ENCODE data around the gene CLCN5.

The CLCN5 gene

DNA sequence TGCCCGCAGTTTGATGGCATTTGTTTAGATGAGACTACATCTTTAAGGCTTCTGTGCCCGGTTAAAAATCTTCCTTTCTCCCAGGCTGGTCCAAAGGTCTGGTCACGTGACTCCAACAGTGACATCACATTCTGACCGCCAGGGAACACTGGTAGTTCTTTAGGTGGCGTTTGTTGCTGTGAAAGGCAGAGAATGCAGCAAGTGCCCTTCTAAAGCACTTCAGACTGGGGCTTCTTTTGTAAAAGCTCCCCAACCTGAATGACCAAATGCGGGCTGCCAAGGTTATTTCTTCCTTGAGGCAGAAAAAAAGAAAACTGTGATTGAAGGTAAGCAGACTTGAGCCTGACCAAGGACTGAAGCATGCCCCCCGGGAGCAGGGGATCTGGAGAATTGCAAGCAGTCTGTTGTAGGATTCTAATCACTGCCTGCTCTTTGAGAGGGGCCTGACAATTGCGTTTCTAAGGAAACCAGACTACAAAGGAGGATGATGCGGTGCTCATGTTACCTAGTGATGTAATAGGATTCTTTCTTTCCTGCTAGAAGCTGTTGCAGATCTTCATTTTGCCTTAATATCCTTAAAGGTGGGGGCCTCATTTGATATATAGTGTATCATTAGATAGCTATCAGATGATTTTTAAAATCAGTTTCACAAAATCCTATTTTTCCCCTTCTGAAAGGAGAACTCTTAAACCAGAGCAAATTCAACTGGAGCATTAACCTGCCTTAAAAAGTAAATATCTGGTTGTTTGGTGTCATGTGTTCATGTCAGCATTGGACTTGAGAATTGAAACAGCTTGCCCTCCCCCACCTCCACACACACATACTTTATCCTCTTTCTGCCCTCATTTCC, 145.3 kb downstream of the CLCN5 start:
- no peaks in the 10 kb centered on the region for H3K9me3 ChIP-seq (ENCODE audit: control insufficient read depth, insufficient read depth, low read length)
- peak overlapping the region; percentile 30; the same call in 1 of the 2 replicates for H3K9ac ChIP-seq (ENCODE audit: low read depth, low read length)

GRCh38 chrX:50068285-50068563, 145.8 kb downstream of the CLCN5 start:
- no peak overlapping the region for H3K9ac ChIP-seq (ENCODE audit: low read depth, low read length)
- no peaks in the 10 kb centered on the region for H3K9me3 ChIP-seq (ENCODE audit: control insufficient read depth, insufficient read depth, low read length)
- H3K36me3 ChIP-seq (ENCODE audit: insufficient read depth, low read length) = no peaks in the 10 kb centered on the region; the same call in 1 of the 2 replicates
- H3K4me1 ChIP-seq (ENCODE audit: insufficient read depth, low read length) = peaks cover 16% of the 10 kb centered on the region; the same call in 1 of the 2 replicates

More for the DNA sequence above, 145.3 kb downstream of the CLCN5 start:
- Histone ChIP-seq H3K36me3 (ENCODE audit: insufficient read depth, low read length) (no peaks in the 10 kb centered on the region; the same call in 1 of the 2 replicates), H3K4me1 (ENCODE audit: insufficient read depth, low read length) (peaks cover 16% of the 10 kb centered on the region; the same call in 1 of the 2 replicates)

GRCh38 chrX:50068893-50069292, 146.5 kb downstream of the CLCN5 start:
- no peak overlapping the region for H3K9ac ChIP-seq (ENCODE audit: low read depth, low read length)
- H3K9me3 ChIP-seq (ENCODE audit: control insufficient read depth, insufficient read depth, low read length) = no peaks in the 10 kb centered on the region
- H3K4me1 ChIP-seq (ENCODE audit: insufficient read depth, low read length) = peaks cover 16% of the 10 kb centered on the region; the same call in 1 of the 2 replicates
- H3K36me3 ChIP-seq (ENCODE audit: insufficient read depth, low read length) = no peaks in the 10 kb centered on the region; the same call in 1 of the 2 replicates

GRCh38 chrX:50071494-50071893, 149.1 kb downstream of the CLCN5 start:
- Histone ChIP-seq H3K9ac (ENCODE audit: low read depth, low read length) (no peak overlapping the region), H3K9me3 (ENCODE audit: control insufficient read depth, insufficient read depth, low read length) (no peaks in the 10 kb centered on the region), H3K36me3 (ENCODE audit: insufficient read depth, low read length) (peaks cover 4% of the 10 kb centered on the region; the same call in 1 of the 2 replicates), H3K4me1 (ENCODE audit: insufficient read depth, low read length) (peaks cover 16% of the 10 kb centered on the region; the same call in 1 of the 2 replicates)

DNA sequence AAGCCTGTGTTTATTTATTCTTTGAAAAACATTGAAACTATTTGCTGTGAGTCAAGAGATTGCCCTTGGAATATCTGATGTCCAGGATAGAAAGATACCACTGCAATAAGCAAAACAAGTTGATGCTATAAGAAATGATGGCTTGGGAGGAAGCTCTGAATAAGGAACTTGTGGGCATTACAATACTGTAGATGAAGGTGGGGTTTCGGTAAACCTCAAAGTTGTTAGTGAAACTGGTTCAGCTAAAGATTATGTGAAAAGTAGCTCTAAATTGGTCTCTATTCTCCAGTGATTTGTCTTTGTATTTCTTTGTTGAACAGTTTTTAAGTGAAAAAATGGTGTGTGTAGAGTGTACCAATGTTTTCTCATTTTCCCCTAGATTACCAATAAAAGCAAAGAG, 149.7 kb downstream of the CLCN5 start:
- Histone ChIP-seq H3K9me3 (ENCODE audit: control insufficient read depth, insufficient read depth, low read length) (no peaks in the 10 kb centered on the region), H3K9ac (ENCODE audit: low read depth, low read length) (no peak overlapping the region), H3K36me3 (ENCODE audit: insufficient read depth, low read length) (peaks cover 4% of the 10 kb centered on the region; the same call in 1 of the 2 replicates), H3K4me1 (ENCODE audit: insufficient read depth, low read length) (peaks cover 10% of the 10 kb centered on the region; the same call in 1 of the 2 replicates)

DNA sequence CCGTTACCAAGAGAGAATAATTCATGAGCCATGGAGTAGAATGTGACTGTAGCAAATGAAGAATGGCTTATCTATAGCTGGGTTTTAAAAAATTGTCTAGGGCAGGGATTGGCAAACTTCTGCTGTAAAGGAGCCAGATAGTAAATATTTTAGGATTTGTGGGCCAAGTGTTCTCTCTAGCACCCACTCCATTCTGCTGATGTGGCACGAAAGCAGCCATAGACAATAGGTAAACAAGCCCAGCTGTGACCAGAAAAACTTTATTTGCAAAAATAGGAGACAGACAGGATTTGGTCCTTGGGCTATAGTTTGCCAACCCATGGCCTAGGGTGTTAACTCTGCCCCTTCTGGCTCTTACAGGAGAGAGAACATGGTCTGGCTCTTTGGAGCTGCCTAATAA, 151.2 kb downstream of the CLCN5 start:
- H3K36me3 ChIP-seq (ENCODE audit: insufficient read depth, low read length) = peaks cover 4% of the 10 kb centered on the region; the same call in 1 of the 2 replicates
- no peak overlapping the region for H3K9ac ChIP-seq (ENCODE audit: low read depth, low read length)
- H3K4me1 ChIP-seq (ENCODE audit: insufficient read depth, low read length) = 0 out of 2 replicates have a peak, but pooled peaks cover 2% of the 10 kb centered on the region
- no peaks in the 10 kb centered on the region for H3K9me3 ChIP-seq (ENCODE audit: control insufficient read depth, insufficient read depth, low read length)

GRCh38 chrX:50075630-50076339, 153.4 kb downstream of the CLCN5 start:
- Histone ChIP-seq H3K4me1 (ENCODE audit: insufficient read depth, low read length) (no peaks in the 10 kb centered on the region), H3K9ac (ENCODE audit: low read depth, low read length) (no peak overlapping the region)

DNA sequence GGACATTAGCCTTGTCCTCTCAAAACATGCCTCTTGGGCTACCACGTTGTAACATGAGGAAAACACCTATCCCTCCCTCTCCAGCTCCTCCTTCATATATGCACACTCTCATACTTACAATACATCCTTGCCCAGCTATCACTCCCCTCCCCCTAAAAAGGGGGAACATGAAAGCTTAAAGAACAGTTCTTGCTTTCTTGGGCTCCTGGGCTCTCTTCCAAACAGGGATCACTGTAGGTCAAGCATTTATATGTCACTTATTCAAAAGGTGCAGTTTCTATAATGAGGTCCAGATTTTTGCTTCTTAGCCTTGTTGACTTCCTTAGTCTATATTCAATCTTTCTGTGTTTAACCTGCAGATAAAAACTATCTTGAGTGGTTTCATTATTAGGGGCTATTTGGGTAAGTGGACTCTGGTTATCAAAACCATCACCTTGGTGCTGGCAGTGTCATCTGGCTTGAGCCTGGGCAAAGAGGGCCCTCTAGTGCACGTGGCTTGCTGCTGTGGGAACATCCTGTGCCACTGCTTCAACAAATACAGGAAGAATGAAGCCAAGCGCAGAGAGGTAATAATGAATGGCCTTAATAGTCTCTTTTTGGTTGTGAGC, 159.0 kb downstream of the CLCN5 start:
- Histone ChIP-seq H3K9ac (ENCODE audit: low read depth, low read length) (no peak overlapping the region), H3K9me3 (ENCODE audit: control insufficient read depth, insufficient read depth, low read length) (no peaks in the 10 kb centered on the region), H3K36me3 (ENCODE audit: insufficient read depth, low read length) (peaks cover 3% of the 10 kb centered on the region; the same call in 1 of the 2 replicates), H3K4me1 (ENCODE audit: insufficient read depth, low read length) (no peaks in the 10 kb centered on the region)

More at GRCh38 chrX:50075630-50076339, 153.4 kb downstream of the CLCN5 start:
- Histone ChIP-seq H3K9me3 (ENCODE audit: control insufficient read depth, insufficient read depth, low read length) (no peaks in the 10 kb centered on the region), H3K36me3 (ENCODE audit: insufficient read depth, low read length) (peaks cover 4% of the 10 kb centered on the region; the same call in 1 of the 2 replicates)

DNA sequence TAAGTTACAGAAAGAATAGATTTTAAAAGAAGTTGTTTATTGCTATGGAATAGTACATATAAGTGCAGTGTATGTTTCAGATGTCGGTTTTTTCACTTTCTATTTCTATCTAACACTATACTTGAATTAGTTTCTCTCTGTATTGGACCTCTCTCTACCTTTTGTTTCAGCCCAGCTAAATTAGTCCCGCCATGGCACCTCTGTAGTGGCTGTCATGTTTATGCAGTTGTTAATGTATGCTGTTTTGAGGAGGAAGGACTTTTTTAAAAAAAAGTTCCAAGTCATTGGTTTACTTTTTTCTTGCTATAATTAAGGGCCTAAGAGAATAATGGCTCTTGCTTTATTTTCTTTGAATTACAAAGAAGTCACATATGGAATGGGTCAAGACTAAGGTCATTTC, 160.3 kb downstream of the CLCN5 start:
- 0 out of 2 replicates have a peak, but pooled peaks cover 3% of the 10 kb centered on the region for H3K36me3 ChIP-seq (ENCODE audit: insufficient read depth, low read length)
- H3K9me3 ChIP-seq (ENCODE audit: control insufficient read depth, insufficient read depth, low read length) = no peaks in the 10 kb centered on the region
- H3K9ac ChIP-seq (ENCODE audit: low read depth, low read length) = no peak overlapping the region
- no peaks in the 10 kb centered on the region for H3K4me1 ChIP-seq (ENCODE audit: insufficient read depth, low read length)

GRCh38 chrX:50088645-50089044, 166.2 kb downstream of the CLCN5 start:
- H3K9me3 ChIP-seq (ENCODE audit: control insufficient read depth, insufficient read depth, low read length) = no peaks in the 10 kb centered on the region
- no peak overlapping the region for H3K9ac ChIP-seq (ENCODE audit: low read depth, low read length)
- H3K36me3 ChIP-seq (ENCODE audit: insufficient read depth, low read length) = 0 out of 2 replicates have a peak, but pooled peaks cover 3% of the 10 kb centered on the region
- no peaks in the 10 kb centered on the region for H3K4me1 ChIP-seq (ENCODE audit: insufficient read depth, low read length)

- Histone ChIP-seq H3K9me3 (ENCODE audit: control insufficient read depth, insufficient read depth, low read length) (no peaks in the 10 kb centered on the region), H3K36me3 (ENCODE audit: insufficient read depth, low read length) (no peaks in the 10 kb centered on the region), H3K4me1 (ENCODE audit: insufficient read depth, low read length) (no peaks in the 10 kb centered on the region), H3K9ac (ENCODE audit: low read depth, low read length) (no peak overlapping the region)
Measured at GRCh38 chrX:50093625-50094024, 171.2 kb downstream of the CLCN5 start.

DNA sequence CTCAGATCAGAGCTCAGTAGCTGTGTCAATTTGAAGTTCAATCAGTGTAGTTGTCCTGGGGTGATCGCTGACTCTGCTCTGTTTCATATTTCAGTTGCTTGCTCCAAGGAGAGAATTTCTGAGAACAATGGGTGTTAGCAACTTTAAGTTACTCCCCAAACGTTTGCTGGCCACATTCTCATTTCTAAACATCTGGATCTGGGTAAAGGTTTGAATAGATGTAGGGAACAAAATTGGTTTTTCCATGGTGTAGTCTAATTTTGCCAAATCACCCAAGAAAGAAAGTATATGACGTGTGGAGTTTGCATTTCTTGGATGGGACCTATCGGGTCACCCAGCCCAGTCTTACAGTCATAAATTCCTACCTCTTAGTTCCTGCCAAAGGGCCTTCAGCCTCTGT, 174.7 kb downstream of the CLCN5 start:
- Histone ChIP-seq H3K9me3 (ENCODE audit: control insufficient read depth, insufficient read depth, low read length) (no peaks in the 10 kb centered on the region), H3K36me3 (ENCODE audit: insufficient read depth, low read length) (no peaks in the 10 kb centered on the region), H3K4me1 (ENCODE audit: insufficient read depth, low read length) (0 out of 2 replicates have a peak, but pooled peaks cover 3% of the 10 kb centered on the region), H3K9ac (ENCODE audit: low read depth, low read length) (no peak overlapping the region)

DNA sequence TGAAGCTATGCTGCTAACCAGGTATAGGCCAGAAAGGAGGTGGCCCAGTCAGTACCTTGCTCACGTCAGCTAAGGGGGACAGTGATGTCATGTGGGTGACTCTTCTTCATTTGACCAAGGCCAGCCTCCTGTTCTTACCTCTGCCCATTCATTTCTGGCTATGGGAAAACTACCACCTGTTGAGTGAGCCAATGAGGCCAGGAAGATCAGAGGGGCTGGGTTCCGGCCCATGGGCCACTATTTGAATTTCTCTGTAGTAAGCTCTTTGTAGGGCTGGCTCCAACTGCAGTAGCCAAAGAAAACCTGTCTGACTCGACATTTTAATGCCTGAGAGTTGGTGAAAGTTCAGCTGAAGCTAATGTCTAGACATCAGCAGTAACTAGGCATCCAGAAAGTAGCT, 175.8 kb downstream of the CLCN5 start:
- Histone ChIP-seq H3K9ac (ENCODE audit: low read depth, low read length) (no peak overlapping the region), H3K9me3 (ENCODE audit: control insufficient read depth, insufficient read depth, low read length) (no peaks in the 10 kb centered on the region), H3K36me3 (ENCODE audit: insufficient read depth, low read length) (no peaks in the 10 kb centered on the region), H3K4me1 (ENCODE audit: insufficient read depth, low read length) (0 out of 2 replicates have a peak, but pooled peaks cover 3% of the 10 kb centered on the region)

GRCh38 chrX:50098749-50099148, 176.4 kb downstream of the CLCN5 start:
- H3K36me3 ChIP-seq (ENCODE audit: insufficient read depth, low read length) = no peaks in the 10 kb centered on the region
- H3K9ac ChIP-seq (ENCODE audit: low read depth, low read length) = no peak overlapping the region
- H3K9me3 ChIP-seq (ENCODE audit: control insufficient read depth, insufficient read depth, low read length) = no peaks in the 10 kb centered on the region
- 0 out of 2 replicates have a peak, but pooled peaks cover 3% of the 10 kb centered on the region for H3K4me1 ChIP-seq (ENCODE audit: insufficient read depth, low read length)
